Psoas muscle (tissue), 8 donors: ENCODE measurements around the gene CFP. TPM values are rescaled to one million over a fixed set of nuclear protein-coding genes. Genes with fewer than 3 reads are reported as not detected.
"Not testable (repeated sequence)": the region's sequence is repeated elsewhere in the genome, so short reads cannot be mapped to it uniquely, and the experiment has no call there.

Experiments
- ATAC-seq, 4 donors: fragments of 200-7000 bp; cut with Tn5 transposase; one replicate each; pipeline ENCODE4 v1.9.1; 2020; ENCODE audit warnings: moderate library complexity in 3 of 4, mild to moderate bottlenecking in 2 of 4
- DNase-seq, 2 donors: peaks; one replicate each; pipeline ENCODE4 v3.0.0-alpha.2; 2020
- H3K27ac ChIP-seq: fragments of 200-600 bp; one replicate; pipeline ENCODE4 v1.8.0; 2022
- H3K27me3 ChIP-seq, 3 donors: fragments of 200-600 bp in 1 of 3; one replicate each; pipeline versions ENCODE4 v1.6.1 to v1.8.0; 2013 to 2022; ENCODE audit warnings: low read length in 2 of 3, mild to moderate bottlenecking in 2 of 3, moderate library complexity in 1 of 3; ENCODE audit not compliant: insufficient read depth in 3 of 3
- H3K36me3 ChIP-seq, 2 donors: fragments of 200-600 bp in 1 of 2; one replicate each; pipeline versions ENCODE4 v1.6.1 to v1.8.0; 2013 to 2022; ENCODE audit warnings: low read depth in 1 of 2, mild to moderate bottlenecking in 1 of 2, moderate library complexity in 1 of 2; ENCODE audit not compliant: insufficient read depth in 1 of 2
- H3K4me1 ChIP-seq: fragments of 200-600 bp; one replicate; pipeline ENCODE4 v1.8.0; 2022
- H3K4me3 ChIP-seq: fragments of 200-600 bp; one replicate; pipeline ENCODE4 v1.8.0; 2022; ENCODE audit warnings: mild to moderate bottlenecking
- H3K9me3 ChIP-seq: fragments of 200-600 bp; one replicate; pipeline ENCODE4 v1.8.0; 2022
- WGBS, 3 donors: extraction: QIAGEN DNeasy Blood & Tissue Kit; methylation state at CpG; one replicate each; pipeline versions ENCODE4 v1.1.6 to v1.1.7; 2013; 5-methylcytosine and 5-hydroxymethylcytosine counted together
- intact Hi-C, 2 donors: fragments of 100-400 bp; cut with DNase I; formaldehyde crosslinking; loops; one replicate each; pipeline versions ENCODE4 v1.11.0 to v1.14.2; 2022
- polyA plus RNA-seq, 3 donors: library from polyadenylated mRNA; stranded (reverse); fragments of 200-250 nt; gene quantifications; one replicate each; pipeline ENCODE4 v1.2.3, GENCODE V29; 2013
- total RNA-seq, 4 donors: library from RNA; stranded (reverse); fragmentation: NEBNext Ultra II Directional in 2 of 4; extraction: Animal tissue kit (Norgen Biotek cat#: 25700) in 2 of 4; gene quantifications; one replicate each; pipeline versions ENCODE4 v1.2.1 to v1.2.4, GENCODE V29; 2021 to 2023
- TF ChIP-seq, protein P1 (sequence below): fragments of 200-600 bp; IDR thresholded peaks from one replicate; pipeline ENCODE4 v1.8.0; 2022; ENCODE audit warnings: antibody characterized with exemption
- donor health status: healthy with polysubstance abuse.
- donor health status: DM: no; HTN: no; CAD: no; lungs with moderate emphysema.
- donor health status: Bipolar disorder and iron deficiency.
- donor health status: healthy.
- donor health status: DM: yes; HTN: yes; CAD: no.
- donor health status: DM: no; HTN: no; CAD: no.
- donor health status: DM: no; HTN: no; CAD: no.
- donor health status: DM: yes; HTN: yes; CAD: no.

CFP gene
- total and polyA plus RNA-seq, 7 donors = 0.51 to 1.8 (median 1.5) TPM

DNA sequence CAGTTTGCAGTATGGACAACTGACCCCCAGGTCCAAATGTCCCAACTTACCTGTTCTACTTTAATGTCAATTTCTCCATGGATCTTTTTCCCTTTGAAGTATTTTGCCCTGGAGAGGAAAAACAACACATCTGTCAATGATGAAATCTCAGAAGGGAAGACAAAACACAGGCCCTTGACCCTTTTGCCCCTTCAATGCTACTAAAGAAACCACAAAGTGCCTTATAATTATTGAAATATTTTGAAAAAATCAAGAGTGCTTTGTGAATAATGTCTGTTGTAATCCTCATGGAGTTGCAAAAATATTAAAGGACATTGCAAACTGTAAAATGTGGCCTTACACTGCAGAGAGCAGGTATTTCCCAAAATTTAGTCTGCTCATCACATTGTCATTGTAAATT, 22.6 kb downstream of the CFP start:
- DNase-seq (no peak), ATAC-seq (no peak)
- no peak overlapping the region for H3K27ac ChIP-seq
- no peaks in the 10 kb centered on the region for H3K36me3 ChIP-seq
- H3K4me1 ChIP-seq = no peaks in the 10 kb centered on the region
- no peaks in the 10 kb centered on the region for H3K9me3 ChIP-seq
- TF ChIP-seq, protein P1, sequence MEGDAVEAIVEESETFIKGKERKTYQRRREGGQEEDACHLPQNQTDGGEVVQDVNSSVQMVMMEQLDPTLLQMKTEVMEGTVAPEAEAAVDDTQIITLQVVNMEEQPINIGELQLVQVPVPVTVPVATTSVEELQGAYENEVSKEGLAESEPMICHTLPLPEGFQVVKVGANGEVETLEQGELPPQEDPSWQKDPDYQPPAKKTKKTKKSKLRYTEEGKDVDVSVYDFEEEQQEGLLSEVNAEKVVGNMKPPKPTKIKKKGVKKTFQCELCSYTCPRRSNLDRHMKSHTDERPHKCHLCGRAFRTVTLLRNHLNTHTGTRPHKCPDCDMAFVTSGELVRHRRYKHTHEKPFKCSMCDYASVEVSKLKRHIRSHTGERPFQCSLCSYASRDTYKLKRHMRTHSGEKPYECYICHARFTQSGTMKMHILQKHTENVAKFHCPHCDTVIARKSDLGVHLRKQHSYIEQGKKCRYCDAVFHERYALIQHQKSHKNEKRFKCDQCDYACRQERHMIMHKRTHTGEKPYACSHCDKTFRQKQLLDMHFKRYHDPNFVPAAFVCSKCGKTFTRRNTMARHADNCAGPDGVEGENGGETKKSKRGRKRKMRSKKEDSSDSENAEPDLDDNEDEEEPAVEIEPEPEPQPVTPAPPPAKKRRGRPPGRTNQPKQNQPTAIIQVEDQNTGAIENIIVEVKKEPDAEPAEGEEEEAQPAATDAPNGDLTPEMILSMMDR = no peak
- H3K27me3 ChIP-seq = no peaks in the 10 kb centered on the region
- H3K4me3 ChIP-seq = no peak overlapping the region
- intact Hi-C loops = no loop called here

DNA sequence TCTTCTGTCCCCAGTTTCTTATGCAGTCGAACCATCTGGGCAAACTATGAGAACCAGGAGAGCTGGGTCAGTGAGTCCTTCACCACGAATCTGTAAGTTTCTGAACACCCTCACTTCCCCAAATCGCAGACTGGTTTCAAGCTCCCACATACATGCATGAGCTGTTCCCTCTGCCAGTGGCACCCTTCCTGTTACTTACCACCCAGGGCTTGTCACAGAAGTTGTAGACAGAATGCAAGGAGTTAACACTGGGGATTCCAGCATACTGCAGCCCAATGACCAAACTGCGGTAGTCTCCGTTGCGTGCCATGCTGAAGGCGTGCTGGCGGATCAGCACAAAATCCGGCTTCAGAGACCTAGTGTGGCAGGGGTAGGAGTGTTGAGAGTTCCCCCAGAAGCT, 24.7 kb downstream of the CFP start:
- H3K36me3 ChIP-seq = no peaks in the 10 kb centered on the region
- DNase-seq (no peak), ATAC-seq (no peak)
- WGBS, 3 donors = 47 to 58% (median 53%) methylated on average over 9 of the region's 9 CpGs
- H3K9me3 ChIP-seq = peaks cover 6% of the 10 kb centered on the region
- intact Hi-C loops = no loop called here
- no peaks in the 10 kb centered on the region for H3K4me1 ChIP-seq
- no peak overlapping the region for H3K4me3 ChIP-seq
- TF ChIP-seq, protein P1 = no peak
- no peaks in the 10 kb centered on the region for H3K27me3 ChIP-seq
- no peak overlapping the region for H3K27ac ChIP-seq

DNA sequence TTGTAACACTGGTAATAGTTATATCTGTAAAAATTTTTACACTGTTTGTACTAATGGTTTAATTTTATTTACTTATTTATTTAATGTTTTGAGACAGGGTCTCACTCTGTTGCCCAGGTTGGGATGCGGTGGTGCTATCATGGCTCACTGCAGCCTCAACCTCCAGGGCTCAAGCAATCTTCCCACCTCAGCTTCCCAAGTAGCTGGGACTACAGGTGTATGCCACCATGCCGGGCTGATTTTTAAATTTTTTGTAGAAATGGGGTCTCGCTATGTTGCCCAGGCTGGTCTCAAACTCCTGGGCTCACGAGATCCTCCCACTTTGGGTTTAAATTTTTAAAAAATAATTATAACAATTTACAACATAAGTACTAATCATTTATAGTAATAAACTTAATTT, 26.6 kb downstream of the CFP start:
- not testable (repeated sequence) for ATAC-seq, H3K36me3 ChIP-seq

DNA sequence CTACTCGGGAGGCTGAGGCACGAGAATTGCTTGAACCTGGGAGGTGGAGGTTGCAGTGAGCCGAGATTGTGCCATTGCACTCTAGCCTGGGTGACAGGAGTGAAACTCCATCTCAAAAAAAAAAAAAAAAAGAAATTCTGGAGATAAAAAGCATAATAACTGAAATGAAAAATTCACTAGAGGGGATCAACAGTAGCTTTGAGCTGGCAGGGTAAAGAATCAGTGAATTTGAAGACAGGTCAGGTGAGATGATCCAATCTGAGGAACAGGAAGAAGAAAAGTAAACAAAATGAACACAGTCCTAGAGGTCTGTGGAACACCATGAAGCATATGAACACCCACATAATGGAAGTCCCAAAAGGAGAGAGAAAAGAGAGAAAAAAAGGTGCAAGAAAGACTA, 32.5 kb downstream of the CFP start:
- no peak overlapping the region for H3K4me3 ChIP-seq
- intact Hi-C loops = no loop called here
- TF ChIP-seq, protein P1 = no peak
- ATAC-seq (no peak), DNase-seq (no peak)
- H3K36me3 ChIP-seq = no peaks in the 10 kb centered on the region
- H3K27ac ChIP-seq = no peak overlapping the region
- H3K9me3 ChIP-seq = peaks cover 24% of the 10 kb centered on the region
- 68 to 89% (median 84%) methylated on average over 3 of the region's 3 CpGs for WGBS, 3 donors
- no peaks in the 10 kb centered on the region for H3K4me1 ChIP-seq
- H3K27me3 ChIP-seq = no peaks in the 10 kb centered on the region

More for the DNA sequence above, 26.6 kb downstream of the CFP start:
- H3K4me3 ChIP-seq, H3K27ac ChIP-seq, H3K27me3 ChIP-seq, H3K4me1 ChIP-seq, intact Hi-C loops, DNase-seq: not testable (repeated sequence)
- 87 to 90% (median 89%) methylated on average over 4 of the region's 4 CpGs for WGBS, 3 donors
- H3K9me3 ChIP-seq = peaks cover 11% of the 10 kb centered on the region

DNA sequence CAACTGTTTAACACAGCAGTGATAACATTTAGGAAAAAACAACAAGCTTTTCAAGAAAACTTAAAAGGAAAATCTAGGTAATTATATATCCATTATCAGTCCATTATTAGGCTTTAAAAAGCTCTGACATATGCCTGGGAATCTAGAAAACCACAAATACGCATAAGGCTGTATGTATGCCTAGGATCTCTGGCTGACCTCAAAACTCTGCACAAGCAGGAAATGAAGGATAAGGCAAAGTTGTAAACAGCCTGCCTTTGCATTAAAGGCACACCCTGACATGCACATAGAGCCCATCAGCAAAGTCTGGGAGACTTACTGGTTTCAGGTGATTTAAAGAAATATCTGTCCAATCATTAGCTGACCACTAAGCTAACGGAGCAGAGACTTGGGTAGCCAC, 33.5 kb downstream of the CFP start:
- WGBS, 3 donors = 71 to 87% (median 81%) methylated on average over 2 of the region's 2 CpGs
- no peak overlapping the region for H3K27ac ChIP-seq
- no peak overlapping the region for H3K4me3 ChIP-seq

More for the DNA sequence above, 33.5 kb downstream of the CFP start:
- H3K36me3 ChIP-seq = no peaks in the 10 kb centered on the region
- ATAC-seq (no peak), DNase-seq (no peak)
- no peaks in the 10 kb centered on the region for H3K27me3 ChIP-seq
- TF ChIP-seq, protein P1 = no peak
- no peaks in the 10 kb centered on the region for H3K4me1 ChIP-seq
- peaks cover 24% of the 10 kb centered on the region for H3K9me3 ChIP-seq
- intact Hi-C loops = no loop called here
